Fibroblast of lung (primary cell): ENCODE measurements around the gene DPYD. TPM values are rescaled to one million over a fixed set of nuclear protein-coding genes. Genes with fewer than 3 reads are reported as not detected.

Experiments used
- DNase-seq, 2 donors: peaks; one replicate each; pipeline versions ENCODE4 v3.0.0 to v3.0.0-alpha.2; 2010; ENCODE audit warnings: low read depth in 2 of 2
- H2AFZ ChIP-seq: 2 replicates; pipeline ENCODE4 v1.5.1; 2012; ENCODE audit warnings: low read length, control low read depth, inconsistent platforms
- H3K27ac ChIP-seq: 2 replicates; pipeline ENCODE4 v1.5.1; 2011; ENCODE audit warnings: low read length, control low read depth; ENCODE audit not compliant: insufficient read depth
- H3K27me3 ChIP-seq: 2 replicates; pipeline ENCODE4 v1.5.1; 2011; ENCODE audit warnings: mild to moderate bottlenecking, low read length; ENCODE audit not compliant: control insufficient read depth, insufficient read depth
- H3K36me3 ChIP-seq: 2 replicates; pipeline ENCODE4 v1.5.1; 2011; ENCODE audit warnings: low read length; ENCODE audit not compliant: control insufficient read depth, insufficient read depth
- H3K4me1 ChIP-seq: 2 replicates; pipeline ENCODE4 v1.5.1; 2011; ENCODE audit warnings: low read length; ENCODE audit not compliant: control insufficient read depth, insufficient read depth; ENCODE audit errors: extremely low read depth
- H3K4me2 ChIP-seq: 2 replicates; pipeline ENCODE4 v1.5.1; 2011; ENCODE audit warnings: low read length, control low read depth; ENCODE audit not compliant: insufficient read depth; ENCODE audit errors: extremely low read depth
- H3K4me3 ChIP-seq, 4 experiments: fragments of 200-600 bp in 1 of 4; sonication (generic) in 1 of 4; replicated peaks in 1 of 4; 2 replicates each; pipeline ENCODE4 v1.5.1; 2011 to 2016; ENCODE audit warnings: low read length in 4 of 4, low read depth in 3 of 4, mild to moderate bottlenecking in 3 of 4, control low read depth in 2 of 4, inconsistent platforms in 1 of 4, mixed read lengths in 1 of 4; ENCODE audit not compliant: insufficient read depth in 1 of 4; ENCODE audit errors: control extremely low read depth in 1 of 4
- H3K79me2 ChIP-seq: 2 replicates; pipeline ENCODE4 v1.5.1; 2012; ENCODE audit warnings: mild to moderate bottlenecking, low read length, inconsistent platforms; ENCODE audit not compliant: control insufficient read depth, insufficient read depth
- H3K9ac ChIP-seq: 2 replicates; pipeline ENCODE4 v1.5.1; 2011; ENCODE audit warnings: mild to moderate bottlenecking, low read length, control low read depth; ENCODE audit not compliant: insufficient read depth
- H3K9me3 ChIP-seq: 2 replicates; pipeline ENCODE4 v1.5.1; 2012; ENCODE audit warnings: low read depth, low read length; ENCODE audit not compliant: control insufficient read depth, insufficient read depth
- H4K20me1 ChIP-seq: 2 replicates; pipeline ENCODE4 v1.5.1; 2011; ENCODE audit warnings: low read length; ENCODE audit not compliant: control insufficient read depth, insufficient read depth; ENCODE audit errors: extremely low read depth
- EZH2 ChIP-seq: IDR thresholded peaks from 2 replicates; pipeline ENCODE4 v1.5.1; 2012; ENCODE audit warnings: low read length, control low read depth, mild to moderate bottlenecking; ENCODE audit errors: missing control alignments
- polyA plus RNA-seq, 2 donors: library from polyadenylated mRNA; depleted of rRNA in 1 of 2; stranded (reverse) in 1 of 2; unstranded in 1 of 2; fragments of >200 nt; gene quantifications; 2 replicates each; pipeline ENCODE4 v1.2.1, GENCODE V29; 2011 to 2012; ENCODE audit warnings: missing spikeins in 1 of 2
- total RNA-seq: library from RNA; depleted of rRNA; stranded (reverse); fragments of >200 nt; gene quantifications from 2 replicates; pipeline ENCODE4 v1.2.1, GENCODE V29; 2014
- TF ChIP-seq, protein P1 (sequence below), 2 donors: IDR thresholded peaks in 1 of 2; conservative IDR thresholded peaks in 1 of 2; 1 replicate in 1 of 2; 2 replicates in 1 of 2; pipeline ENCODE4 v1.5.1; 2011 to 2012; ENCODE audit warnings: low read length in 2 of 2, control low read depth in 1 of 2, inconsistent platforms in 1 of 2, low read depth in 1 of 2, mild to moderate bottlenecking in 1 of 2

Gene DPYD
- total and polyA plus RNA-seq, 2 donors (not counting 1 experiment from before 2014, with no cell fraction given), result 32.0 to 63.1 TPM

DNA sequence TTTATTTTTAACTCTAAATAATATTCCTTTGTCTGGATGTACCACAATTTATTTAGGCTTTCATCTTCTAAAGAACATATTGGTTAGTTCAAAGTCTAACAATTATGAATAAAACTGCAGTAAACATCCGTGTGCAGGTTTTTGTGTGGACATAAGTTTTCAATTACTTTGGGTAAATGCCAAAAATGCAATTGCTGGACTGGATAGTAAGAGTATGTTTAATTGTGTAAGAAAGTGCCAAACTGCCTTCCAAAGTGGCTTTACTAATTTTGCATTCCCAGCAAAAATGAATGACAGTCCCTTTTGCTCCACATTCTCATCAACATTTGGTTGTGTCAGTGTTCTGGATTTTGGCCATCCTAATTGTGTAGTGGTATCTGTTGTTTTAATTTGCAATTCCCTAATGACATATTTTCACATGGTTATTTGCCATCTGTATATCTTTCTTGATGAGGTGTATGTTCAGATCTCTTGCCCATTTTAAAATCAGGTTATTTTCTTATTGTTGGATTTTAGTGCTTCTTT is 113.8 kb downstream of the DPYD start:
- Histone ChIP-seq H3K4me1 (no peaks in the 10 kb centered on the region), H3K4me2 (no peak overlapping the region), H3K4me3 (no peak overlapping the region), H3K9ac (no peak overlapping the region), H3K9me3 (no peaks in the 10 kb centered on the region), H3K27me3 (no peaks in the 10 kb centered on the region), H3K27ac (no peak overlapping the region), H3K79me2 (no peaks in the 10 kb centered on the region), H2AFZ (no peak overlapping the region), H4K20me1 (no peaks in the 10 kb centered on the region), H3K36me3 (no peaks in the 10 kb centered on the region)
- no peak for TF ChIP-seq EZH2
- TF ChIP-seq, protein P1, sequence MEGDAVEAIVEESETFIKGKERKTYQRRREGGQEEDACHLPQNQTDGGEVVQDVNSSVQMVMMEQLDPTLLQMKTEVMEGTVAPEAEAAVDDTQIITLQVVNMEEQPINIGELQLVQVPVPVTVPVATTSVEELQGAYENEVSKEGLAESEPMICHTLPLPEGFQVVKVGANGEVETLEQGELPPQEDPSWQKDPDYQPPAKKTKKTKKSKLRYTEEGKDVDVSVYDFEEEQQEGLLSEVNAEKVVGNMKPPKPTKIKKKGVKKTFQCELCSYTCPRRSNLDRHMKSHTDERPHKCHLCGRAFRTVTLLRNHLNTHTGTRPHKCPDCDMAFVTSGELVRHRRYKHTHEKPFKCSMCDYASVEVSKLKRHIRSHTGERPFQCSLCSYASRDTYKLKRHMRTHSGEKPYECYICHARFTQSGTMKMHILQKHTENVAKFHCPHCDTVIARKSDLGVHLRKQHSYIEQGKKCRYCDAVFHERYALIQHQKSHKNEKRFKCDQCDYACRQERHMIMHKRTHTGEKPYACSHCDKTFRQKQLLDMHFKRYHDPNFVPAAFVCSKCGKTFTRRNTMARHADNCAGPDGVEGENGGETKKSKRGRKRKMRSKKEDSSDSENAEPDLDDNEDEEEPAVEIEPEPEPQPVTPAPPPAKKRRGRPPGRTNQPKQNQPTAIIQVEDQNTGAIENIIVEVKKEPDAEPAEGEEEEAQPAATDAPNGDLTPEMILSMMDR (conservative IDR thresholded peaks at IDR 0.05 in 1 of 2, IDR thresholded peaks at IDR 0.05 in 1 of 2; ENCODE audit: low read depth in 1 of 2, low read length in 2 of 2), result no peak
- peak in 1 of 2 donors; percentile 23 for DNase-seq

- H3K27me3 ChIP-seq, result no peaks in the 10 kb centered on the region
- no peaks in the 10 kb centered on the region for H3K36me3 ChIP-seq
- TF ChIP-seq EZH2, result no peak
- TF ChIP-seq, protein P1 (conservative IDR thresholded peaks at IDR 0.05 in 1 of 2, IDR thresholded peaks at IDR 0.05 in 1 of 2; ENCODE audit: low read depth in 1 of 2, low read length in 2 of 2), result no peak
- no peaks in the 10 kb centered on the region for H3K4me1 ChIP-seq
- no peak overlapping the region for H2AFZ ChIP-seq
- DNase-seq, result no peak
- H3K4me2 ChIP-seq, result no peak overlapping the region
- H3K27ac ChIP-seq, result no peak overlapping the region
- no peaks in the 10 kb centered on the region for H3K9me3 ChIP-seq
- H3K4me3 ChIP-seq, result no peak overlapping the region
- H4K20me1 ChIP-seq, result no peaks in the 10 kb centered on the region
- no peak overlapping the region for H3K9ac ChIP-seq
- H3K79me2 ChIP-seq, result no peaks in the 10 kb centered on the region
Observed at GRCh38 chr1:97806326-97806725, 114.5 kb downstream of the DPYD start.

DNA sequence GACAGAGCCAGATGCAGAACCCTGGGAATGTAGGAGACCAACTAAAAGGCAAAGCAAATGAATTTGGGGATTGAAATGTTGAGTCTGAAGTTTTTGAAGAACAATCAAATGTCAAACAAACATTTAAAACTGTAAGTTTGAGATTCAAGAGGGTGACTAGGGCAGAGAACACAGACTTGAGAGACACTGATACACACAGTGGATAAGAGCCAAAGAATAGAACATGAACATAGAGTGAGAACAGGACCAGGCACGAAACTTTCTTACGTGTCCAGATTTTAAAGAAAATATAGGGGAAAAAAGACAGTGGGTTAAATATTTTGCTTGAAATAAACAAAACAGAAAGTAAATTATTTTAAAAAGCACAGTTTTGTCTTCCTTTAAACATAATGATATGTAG is 115.7 kb downstream of the DPYD start:
- Histone ChIP-seq H3K4me1 (no peaks in the 10 kb centered on the region), H3K4me3 (no peak overlapping the region), H3K4me2 (no peak overlapping the region), H3K27ac (no peak overlapping the region), H3K27me3 (no peaks in the 10 kb centered on the region), H3K9ac (no peak overlapping the region), H4K20me1 (no peaks in the 10 kb centered on the region), H3K36me3 (no peaks in the 10 kb centered on the region), H3K79me2 (no peaks in the 10 kb centered on the region), H3K9me3 (no peaks in the 10 kb centered on the region), H2AFZ (no peak overlapping the region)
- TF ChIP-seq EZH2, result no peak
- TF ChIP-seq, protein P1 (conservative IDR thresholded peaks at IDR 0.05 in 1 of 2, IDR thresholded peaks at IDR 0.05 in 1 of 2; ENCODE audit: low read depth in 1 of 2, low read length in 2 of 2), result no peak
- no peak for DNase-seq
